Pancreas (tissue), 10 donors: ENCODE results near the gene MEGF11. TPM values are rescaled to one million over a fixed set of nuclear protein-coding genes. Genes with fewer than 3 reads are reported as not detected.

Experiments
- ATAC-seq, 4 donors: fragments of 200-7000 bp; cut with Tn5 transposase; one replicate each; pipeline versions ENCODE4 v1.8.0 to v1.9.1; 2020; ENCODE audit warnings: mild to moderate bottlenecking in 4 of 4, moderate library complexity in 4 of 4
- DNase-seq, 6 donors: peaks; one replicate each; pipeline ENCODE4 v3.0.0-alpha.2; 2020
- FAIRE-seq: peaks from 2 replicates; lab custom pipeline; 2012; peaks lifted over from hg19 to GRCh38; lab: Jason Lieb, UNC
- H3K27ac ChIP-seq, 4 donors: fragments of 200-600 bp; sonication (generic); 1 replicate in 3 of 4; 2 replicates in 1 of 4; pipeline versions ENCODE4 v1.5.0 to v1.8.0; 2020
- H3K27me3 ChIP-seq, 4 donors: fragments of 200-600 bp; one replicate each; pipeline ENCODE4 v1.8.0; 2021
- H3K36me3 ChIP-seq, 3 donors: fragments of 200-600 bp; sonication (generic) in 1 of 3; one replicate each; pipeline versions ENCODE4 v1.5.0 to v1.8.0; 2020 to 2021
- H3K4me1 ChIP-seq, 3 donors: fragments of 200-600 bp; one replicate each; pipeline ENCODE4 v1.8.0; 2021
- H3K4me3 ChIP-seq, 4 donors: fragments of 200-600 bp; sonication (generic) in 2 of 4; one replicate each; pipeline versions ENCODE4 v1.5.0 to v1.8.0; 2020 to 2021
- H3K9me3 ChIP-seq, 4 donors: fragments of 200-600 bp; one replicate each; pipeline ENCODE4 v1.8.0; 2021
- CTCF ChIP-seq, 4 donors: fragments of 200-600 bp; sonication (generic) in 3 of 4; IDR thresholded peaks; one replicate each; pipeline versions ENCODE4 v1.5.0 to v1.8.0; 2021; ENCODE audit warnings: antibody characterized with exemption in 4 of 4
- WGBS, 2 donors: extraction: QIAGEN DNeasy Blood & Tissue Kit; methylation state at CpG; one replicate each; pipeline ENCODE4 v1.1.7; 2013; 5-methylcytosine and 5-hydroxymethylcytosine counted together
- intact Hi-C, 3 donors: fragments of 100-400 bp; cut with DNase I; formaldehyde crosslinking; loops; one replicate each; pipeline versions ENCODE4 v1.11.1 to v1.14.2; 2022
- polyA plus RNA-seq, 2 donors: library from polyadenylated mRNA; stranded (reverse); fragments of 200-250 nt; gene quantifications; one replicate each; pipeline ENCODE4 v1.2.3, GENCODE V29; 2013
- total RNA-seq, 6 donors: library from RNA; stranded (reverse); fragmentation: NEBNext Ultra II Directional in 4 of 6; extraction: Animal tissue kit (Norgen Biotek cat#: 25700) in 4 of 6; gene quantifications; one replicate each; pipeline versions ENCODE4 v1.2.1 to v1.2.4, GENCODE V29; 2021 to 2023
- donor health status: healthy with polysubstance abuse.
- donor health status: DM: no; HTN: no; CAD: no; lungs with moderate emphysema.
- donor health status: DM: no; HTN: no; CAD: no.
- donor health status: control.
- donor health status: control.
- donor health status: Bipolar disorder and iron deficiency.
- donor health status: DM: yes; HTN: yes; CAD: no.
- donor health status: DM: no; HTN: no; CAD: no.
- donor health status: DM: no; HTN: no; CAD: no.
- donor health status: DM: yes; HTN: yes; CAD: no.

MEGF11 gene
- total and polyA plus RNA-seq, 8 donors = 0.19 to 0.87 (median 0.37) TPM

GRCh38 chr15:66170042-66170441 lies 83.5 kb downstream of the MEGF11 start:
- no peak overlapping the region for H3K4me3 ChIP-seq
- WGBS, 2 donors = 86 to 92% methylated on average over 4 of the region's 4 CpGs
- intact Hi-C loops = no loop called here

GRCh38 chr15:66169625-66170024 lies 83.9 kb downstream of the MEGF11 start:
- 83 to 85% methylated on average over 13 of the region's 13 CpGs for WGBS, 2 donors
- no peak for FAIRE-seq

More at GRCh38 chr15:66170042-66170441, 83.5 kb downstream of the MEGF11 start:
- Histone ChIP-seq H3K27me3 (no peaks in the 10 kb centered on the region), H3K4me1 (no peaks in the 10 kb centered on the region), H3K27ac (no peak overlapping the region), H3K36me3 (no peaks in the 10 kb centered on the region), H3K9me3 (no peaks in the 10 kb centered on the region)
- DNase-seq (no peak), ATAC-seq (no peak), FAIRE-seq (no peak)
- no peak for TF ChIP-seq CTCF (IDR thresholded peaks at IDR 0.05)

GRCh38 chr15:66169023-66169422 lies 84.5 kb downstream of the MEGF11 start:
- intact Hi-C loops = no loop called here
- H3K27ac ChIP-seq = no peak overlapping the region

More at GRCh38 chr15:66169625-66170024, 83.9 kb downstream of the MEGF11 start:
- H3K27me3 ChIP-seq = no peaks in the 10 kb centered on the region
- H3K4me3 ChIP-seq = no peak overlapping the region
- TF ChIP-seq CTCF (IDR thresholded peaks at IDR 0.05) = no peak
- no peaks in the 10 kb centered on the region for H3K4me1 ChIP-seq
- H3K27ac ChIP-seq = no peak overlapping the region
- no peak for ATAC-seq
- H3K9me3 ChIP-seq = no peaks in the 10 kb centered on the region
- DNase-seq = no peak
- no peaks in the 10 kb centered on the region for H3K36me3 ChIP-seq
- intact Hi-C loops = no loop called here

GRCh38 chr15:66167854-66168253 lies 85.7 kb downstream of the MEGF11 start:
- no peaks in the 10 kb centered on the region for H3K4me1 ChIP-seq
- intact Hi-C loops = no loop called here
- ATAC-seq (no peak), FAIRE-seq (no peak), DNase-seq (no peak)
- H3K36me3 ChIP-seq = no peaks in the 10 kb centered on the region
- H3K27ac ChIP-seq = no peak overlapping the region
- H3K27me3 ChIP-seq = no peaks in the 10 kb centered on the region
- TF ChIP-seq CTCF (IDR thresholded peaks at IDR 0.05) = no peak
- no peak overlapping the region for H3K4me3 ChIP-seq
- H3K9me3 ChIP-seq = no peaks in the 10 kb centered on the region
- WGBS, 2 donors = 85 to 90% methylated on average over 7 of the region's 7 CpGs

More at GRCh38 chr15:66169023-66169422, 84.5 kb downstream of the MEGF11 start:
- no peak for TF ChIP-seq CTCF (IDR thresholded peaks at IDR 0.05)
- Histone ChIP-seq H3K4me1 (no peaks in the 10 kb centered on the region), H3K9me3 (no peaks in the 10 kb centered on the region), H3K36me3 (no peaks in the 10 kb centered on the region), H3K4me3 (no peak overlapping the region), H3K27me3 (no peaks in the 10 kb centered on the region)
- DNase-seq = no peak
- no peak for ATAC-seq
- 71 to 82% methylated on average over 12 of the region's 12 CpGs for WGBS, 2 donors
- FAIRE-seq = no peak

GRCh38 chr15:66165856-66166255 lies 87.7 kb downstream of the MEGF11 start:
- DNase-seq (no peak), FAIRE-seq (no peak), ATAC-seq (no peak)
- Histone ChIP-seq H3K9me3 (no peaks in the 10 kb centered on the region), H3K27me3 (no peaks in the 10 kb centered on the region), H3K36me3 (no peaks in the 10 kb centered on the region), H3K4me3 (no peak overlapping the region), H3K27ac (no peak overlapping the region), H3K4me1 (no peaks in the 10 kb centered on the region)
- 87 to 92% methylated on average over 6 of the region's 6 CpGs for WGBS, 2 donors
- TF ChIP-seq CTCF (IDR thresholded peaks at IDR 0.05) = no peak
- intact Hi-C loops = no loop called here
